Amniotic epithelial cell (primary cell): ENCODE measurements around the gene GMPPB.

Experiments
- DNase-seq: peaks from one replicate; pipeline ENCODE4 v3.0.0-alpha.2; 2010; ENCODE audit warnings: low read depth

The GMPPB gene

GRCh38 chr3:49729966-49730609 lies 6.3 kb upstream of the GMPPB start:
- no peak for DNase-seq

DNA sequence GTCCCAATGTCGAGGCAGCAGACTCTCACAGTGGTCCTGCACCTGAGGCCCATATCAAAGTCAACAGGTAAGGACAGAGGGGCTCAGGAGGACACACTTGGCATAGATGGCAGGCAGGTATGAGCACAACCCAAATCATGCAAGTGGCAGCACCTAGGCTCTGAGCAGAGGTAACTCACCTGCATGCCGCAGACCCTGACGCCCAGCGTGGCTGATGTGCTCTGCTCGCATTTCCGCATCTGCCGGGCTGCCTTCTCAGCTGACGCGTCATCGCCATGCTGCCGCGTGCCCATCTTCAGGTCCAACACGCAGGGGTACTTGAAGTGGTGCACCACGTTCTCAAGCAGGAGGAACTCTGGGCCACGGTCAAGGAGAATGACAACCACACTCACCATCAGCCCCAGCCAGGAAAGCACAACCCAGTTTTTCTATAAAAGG lies 4.2 kb upstream of the GMPPB start:
- no peak for DNase-seq

GRCh38 chr3:49727154-49727923 lies 3.6 kb upstream of the GMPPB start:
- no peak for DNase-seq

- DNase-seq, result no peak
Measured at GRCh38 chr3:49725906-49726681, 2.3 kb upstream of the GMPPB start.

- peak; percentile 22 for DNase-seq
Measured at GRCh38 chr3:49724586-49724985, 835 bp upstream of the GMPPB start.

DNA sequence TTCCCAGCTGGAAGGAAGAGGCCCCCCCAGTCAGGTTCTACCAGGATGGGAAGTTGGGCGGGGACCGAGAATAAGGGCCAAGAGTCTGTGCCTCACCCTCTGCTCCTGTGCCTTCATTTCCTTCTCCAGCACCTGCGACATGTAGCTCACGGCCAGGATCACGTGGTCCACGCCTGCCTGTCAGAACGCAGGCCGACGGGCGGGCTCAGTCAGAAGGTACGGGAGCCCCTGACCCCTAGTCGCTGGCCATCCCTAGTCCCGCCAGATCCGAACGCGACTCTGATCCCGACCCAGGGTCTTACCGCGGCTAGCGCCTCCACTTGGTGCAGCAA lies 489 bp downstream of the GMPPB start:
- peak; percentile 32 for DNase-seq

- DNase-seq, result no peak
Measured at GRCh38 chr3:49722896-49723295, 855 bp downstream of the GMPPB start.

DNA sequence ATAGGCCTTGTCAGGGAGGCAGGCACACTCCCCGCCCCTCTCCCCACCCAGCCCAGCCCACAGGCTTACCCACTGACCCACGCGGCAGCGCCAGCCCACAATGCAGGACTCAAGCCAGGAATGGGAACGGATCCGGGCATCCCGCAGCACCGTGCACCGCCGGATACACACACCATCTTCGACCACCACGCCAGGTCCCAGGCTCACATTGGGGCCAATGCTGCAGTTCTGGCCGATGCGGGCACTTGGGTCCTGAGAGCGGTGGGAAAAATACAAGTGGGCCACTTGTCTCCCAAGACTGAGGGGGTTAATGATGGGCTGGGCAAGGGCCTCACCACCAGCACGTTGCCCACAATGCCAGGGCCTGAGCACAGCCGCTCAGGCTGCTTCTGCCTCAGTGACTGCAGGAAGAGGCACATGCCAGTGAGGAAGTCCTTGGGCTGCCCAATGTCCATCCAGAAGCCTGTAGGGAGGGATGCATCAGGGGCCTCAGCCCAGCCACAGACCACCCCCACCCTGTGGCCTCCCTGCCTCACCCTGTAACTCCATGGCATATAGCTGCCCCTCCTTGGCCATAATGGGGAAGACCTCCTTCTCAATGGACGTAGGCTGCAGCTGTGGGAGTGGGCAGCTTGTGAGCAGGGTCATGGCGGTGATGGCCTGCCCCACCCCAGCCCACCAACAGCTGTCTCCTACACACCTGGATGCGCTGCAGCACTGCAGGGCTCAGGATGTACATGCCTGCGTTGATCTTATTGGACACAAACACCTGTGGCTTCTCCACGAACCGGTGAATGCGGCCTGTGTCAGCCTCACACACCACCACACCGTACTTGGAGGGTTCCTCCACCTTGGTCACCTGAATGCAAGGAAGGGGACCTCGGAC lies 1.6 kb downstream of the GMPPB start:
- no peak for DNase-seq

- DNase-seq, result no peak
Measured at GRCh38 chr3:49721596-49721895, 2.2 kb downstream of the GMPPB start.

- DNase-seq, result no peak
Measured at GRCh38 chr3:49720855-49721595, 2.7 kb downstream of the GMPPB start.

DNA sequence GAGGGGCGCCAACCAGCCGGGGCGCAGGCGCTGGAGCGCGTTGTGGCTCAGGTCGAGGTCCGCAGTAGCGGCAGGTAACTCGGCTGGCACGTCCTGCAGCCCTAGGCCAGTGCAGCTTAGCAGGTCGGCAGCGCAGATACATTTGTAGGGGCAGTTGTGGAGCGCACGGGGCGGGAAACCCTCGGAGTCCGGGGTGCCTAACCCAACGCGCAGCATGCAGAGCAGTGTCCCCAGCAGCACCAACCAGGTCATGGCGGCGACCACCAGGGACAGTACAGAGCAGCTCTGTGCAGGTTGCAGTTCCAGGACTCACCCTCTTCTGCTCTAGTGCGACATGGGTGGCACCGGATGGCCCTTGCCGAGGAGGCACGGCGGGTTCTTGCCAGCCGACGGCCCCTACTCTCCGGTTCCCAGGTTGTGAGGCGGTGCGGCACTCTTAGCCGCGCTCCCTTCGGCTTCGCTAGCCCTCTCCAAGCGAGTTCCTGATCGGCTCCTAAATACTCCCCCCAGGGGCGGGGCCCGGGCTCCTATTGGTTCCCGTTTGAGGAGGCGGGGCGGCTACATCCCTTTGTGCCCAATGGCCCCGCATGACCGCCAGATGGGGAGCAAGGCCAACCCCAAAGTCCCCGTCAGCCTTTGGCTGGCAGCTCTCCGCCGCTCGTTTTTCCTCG lies 4.4 kb downstream of the GMPPB start, which contains the start of gene AMIGO3:
AMIGO3 (minus strand) TSS at position 471 of the 671 bp plus-strand sequence; CDS start at position 252, 219 bp downstream.
- DNase-seq, result peak; percentile 85

DNA sequence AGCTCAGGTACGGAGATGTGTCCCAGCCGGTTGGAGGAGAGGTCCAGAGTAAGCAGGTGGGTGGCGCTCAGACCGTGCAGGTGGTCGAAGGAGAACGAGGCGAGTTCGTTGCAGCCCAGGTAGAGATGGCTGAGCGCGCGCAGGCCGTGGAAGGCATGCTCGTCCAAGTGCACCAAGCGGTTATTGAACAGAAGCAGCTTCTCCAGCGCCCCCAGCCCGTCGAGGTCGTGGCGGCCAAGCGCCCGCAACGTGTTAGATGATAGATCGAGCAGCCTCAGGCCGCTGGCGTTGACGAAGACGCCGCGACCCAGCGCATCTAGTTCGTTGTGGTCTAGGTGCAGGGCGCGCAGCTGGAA lies 4.9 kb downstream of the GMPPB start:
- DNase-seq, result no peak

DNA sequence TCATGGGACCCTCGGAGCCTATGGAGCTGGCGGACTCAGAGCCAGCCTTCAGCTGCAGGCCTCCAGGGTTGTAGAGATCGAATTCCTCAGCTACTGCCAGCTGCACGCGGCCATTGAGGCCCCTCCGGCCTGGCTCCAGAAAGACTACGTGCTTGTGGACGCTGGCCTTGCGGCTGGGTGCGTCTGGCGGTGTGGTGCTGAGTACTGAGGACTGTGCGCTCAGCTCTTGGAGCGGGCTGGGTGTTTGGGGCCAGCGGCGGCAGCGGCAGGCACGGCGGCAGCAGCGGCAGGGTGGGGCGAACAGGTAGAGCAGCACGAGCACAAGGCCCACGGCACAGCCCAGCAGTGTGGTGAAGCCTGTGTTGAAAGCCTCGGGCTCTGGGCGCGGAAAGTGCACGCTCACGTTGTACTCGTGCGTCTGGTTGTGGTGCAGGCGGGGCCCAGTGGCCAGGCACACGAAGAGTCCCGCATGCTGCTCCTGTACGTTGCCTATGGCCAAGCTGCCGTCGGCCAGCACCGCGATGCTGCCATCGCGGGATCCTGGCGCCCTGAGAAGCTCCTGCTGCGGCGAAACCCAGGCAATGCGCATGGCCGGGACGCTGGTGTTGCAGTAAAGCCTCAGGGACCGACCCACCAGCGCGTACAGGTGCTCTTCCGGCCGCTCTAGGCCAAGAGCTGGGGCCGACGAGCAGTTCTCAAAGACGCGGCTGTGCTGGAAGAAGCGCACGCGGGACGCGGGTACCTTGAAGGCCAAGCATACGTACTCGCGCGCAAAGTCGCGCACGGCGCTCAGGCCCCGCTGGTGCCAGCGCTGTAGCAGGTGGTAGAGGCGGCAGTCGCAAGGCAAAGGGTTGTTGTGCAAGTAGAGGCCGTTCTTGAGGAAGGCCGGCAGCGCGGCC lies 5.5 kb downstream of the GMPPB start:
- no peak for DNase-seq

- DNase-seq, result no peak
Measured at GRCh38 chr3:49717211-49717958, 6.4 kb downstream of the GMPPB start.

DNA sequence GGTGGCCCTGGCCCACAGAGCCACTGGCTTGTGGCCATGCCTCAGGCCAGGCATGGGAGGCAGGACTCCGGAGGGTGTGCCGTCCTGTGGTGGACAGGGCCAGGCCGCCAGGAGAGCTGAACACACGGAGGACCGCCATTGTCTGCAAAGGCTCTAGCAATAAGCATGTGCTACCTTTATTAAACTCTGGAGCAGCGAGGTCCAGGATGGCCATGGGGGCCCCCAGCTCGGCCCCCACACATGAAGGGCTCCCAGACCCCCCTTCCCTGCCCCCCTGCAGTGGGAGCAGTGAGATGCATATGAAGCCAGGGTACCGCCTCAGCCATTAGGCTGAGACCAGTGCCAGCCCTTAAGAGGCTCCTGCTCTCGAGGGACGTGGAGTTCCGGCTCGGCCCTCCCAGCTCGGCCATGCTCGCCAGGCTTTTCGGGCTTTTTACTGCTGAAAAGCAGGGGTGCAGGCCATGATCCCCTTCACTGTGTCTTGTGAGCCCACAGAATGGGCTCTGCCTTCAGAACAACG lies 7.0 kb downstream of the GMPPB start:
- no peak for DNase-seq

GRCh38 chr3:49716169-49716568 lies 7.6 kb downstream of the GMPPB start:
- DNase-seq, result no peak

DNA sequence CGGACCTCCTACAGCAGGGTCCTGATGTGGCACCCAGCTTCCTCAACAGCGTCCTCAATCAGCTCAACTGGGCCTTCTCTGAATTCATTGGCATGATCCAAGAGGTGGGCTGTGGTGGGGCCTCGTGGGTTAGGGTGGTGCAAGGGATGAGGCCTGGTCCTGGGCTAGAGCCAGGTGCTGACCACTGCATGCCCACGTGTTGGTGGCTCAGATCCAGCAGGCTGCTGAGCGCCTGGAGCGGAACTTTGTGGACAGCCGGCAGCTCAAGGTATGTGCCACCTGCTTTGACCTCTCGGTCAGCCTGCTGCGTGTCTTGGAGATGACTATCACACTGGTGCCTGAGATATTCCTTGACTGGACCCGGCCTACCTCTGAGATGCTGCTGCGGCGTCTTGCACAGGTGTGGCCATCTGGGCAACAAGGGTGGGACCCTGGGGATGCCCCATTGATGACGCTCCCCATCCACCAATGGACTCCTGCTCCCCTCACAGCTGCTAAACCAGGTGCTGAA lies 8.1 kb downstream of the GMPPB start:
- no peak for DNase-seq

DNA sequence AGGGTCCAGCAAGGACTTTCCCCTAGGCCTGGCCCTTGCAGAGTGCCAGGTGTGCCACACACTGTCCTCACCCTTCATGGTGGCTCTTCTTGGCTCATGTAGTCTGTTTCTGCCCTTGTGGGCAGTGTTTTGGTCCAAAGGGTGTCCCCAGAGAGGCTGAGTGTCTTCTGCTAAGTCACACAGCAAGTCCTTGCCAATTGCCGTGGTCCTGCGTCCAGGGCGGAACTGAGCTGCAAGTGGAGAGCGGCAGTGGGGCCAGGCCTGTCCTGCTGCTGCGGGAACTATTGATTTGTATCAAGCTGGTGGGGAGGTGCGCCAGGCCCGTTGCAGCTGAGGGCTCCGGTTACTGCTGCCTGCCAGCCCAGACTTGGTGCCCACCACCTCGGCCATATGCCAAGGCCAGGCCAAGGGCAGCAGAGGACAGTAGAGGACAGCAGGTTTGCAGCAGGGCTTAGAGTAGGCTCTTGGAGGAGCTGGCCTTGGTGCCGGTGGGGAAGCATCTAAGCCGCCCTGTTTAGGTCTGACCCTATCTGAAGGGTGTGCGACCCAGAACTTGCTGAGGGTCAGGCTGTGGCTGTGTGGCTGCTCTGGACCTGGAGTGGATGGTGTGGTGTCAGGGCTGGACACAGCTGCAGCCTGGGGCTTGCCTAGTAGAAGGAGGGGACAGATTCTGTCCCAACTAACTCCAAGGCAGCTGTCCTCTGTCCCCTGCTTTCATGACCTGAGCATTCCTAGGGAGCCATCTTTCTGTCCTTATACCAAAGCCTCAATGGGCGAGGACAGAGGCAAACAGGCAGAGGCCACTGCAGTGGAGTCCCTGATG lies 8.8 kb downstream of the GMPPB start:
- DNase-seq, result no peak
